ENCODE measurements around the gene SFT2D1.

SFT2D1 gene

DNA sequence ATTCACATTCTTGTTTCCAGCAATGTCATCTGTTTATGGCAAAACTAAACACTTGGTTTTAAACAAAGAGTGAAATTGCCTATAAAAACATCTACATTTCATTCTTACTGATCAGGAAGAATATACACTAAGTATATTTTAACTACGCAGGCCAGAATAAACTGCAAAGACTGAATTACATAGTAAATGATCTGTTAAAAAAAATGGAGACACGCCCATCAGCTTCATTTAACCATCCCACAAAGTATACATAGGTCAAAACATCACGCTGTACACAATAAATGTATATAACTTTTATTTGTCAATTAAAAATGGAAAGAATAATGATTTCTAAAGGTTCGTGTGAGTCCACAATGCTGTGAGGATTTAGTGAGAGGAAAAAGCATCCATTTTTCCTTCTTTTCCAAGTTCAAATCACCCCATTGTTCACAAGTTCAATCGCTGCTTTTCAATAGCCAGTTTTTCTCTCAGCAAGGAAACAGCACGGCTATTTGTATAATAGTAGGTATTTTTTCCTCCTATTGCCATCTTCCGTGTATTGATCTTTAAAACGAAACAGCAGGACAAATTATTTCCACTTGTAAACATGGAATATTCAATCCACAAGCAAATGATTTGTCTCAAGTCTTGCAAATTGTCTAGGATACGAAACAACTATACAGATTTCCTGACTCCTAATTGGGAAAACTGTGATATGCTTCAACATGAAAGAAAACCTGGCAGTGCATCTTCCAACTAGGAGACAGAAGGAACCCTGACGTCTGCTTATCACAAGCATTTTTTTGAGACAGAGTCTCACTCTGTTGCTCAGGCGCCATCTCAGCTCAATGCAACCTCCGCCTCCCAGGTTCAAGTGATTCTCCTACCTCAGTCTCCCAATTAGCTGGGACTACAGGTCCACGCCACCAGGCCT, 10.6 kb downstream of the SFT2D1 start:
- DNase-seq = no peak

DNA sequence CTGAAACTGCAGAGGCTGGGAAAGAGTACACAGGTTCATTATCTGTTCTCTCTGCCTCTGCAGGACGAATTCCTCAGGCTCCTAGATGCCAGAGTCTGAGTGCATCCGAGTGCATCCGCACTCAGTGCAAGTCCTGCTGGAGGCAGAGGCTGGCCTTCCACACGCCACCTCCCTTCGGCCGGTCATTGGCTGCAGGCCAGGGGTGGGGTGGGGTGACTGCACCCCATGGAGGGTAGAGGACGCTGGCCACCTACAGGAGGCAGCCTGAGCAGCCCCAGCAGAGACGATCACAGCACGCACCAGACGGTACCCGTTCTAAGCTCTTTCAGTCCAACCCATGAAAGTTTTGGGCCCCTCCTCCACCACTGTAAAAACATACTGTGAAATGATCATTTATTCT, 11.7 kb downstream of the SFT2D1 start:
- no peak for DNase-seq

DNA sequence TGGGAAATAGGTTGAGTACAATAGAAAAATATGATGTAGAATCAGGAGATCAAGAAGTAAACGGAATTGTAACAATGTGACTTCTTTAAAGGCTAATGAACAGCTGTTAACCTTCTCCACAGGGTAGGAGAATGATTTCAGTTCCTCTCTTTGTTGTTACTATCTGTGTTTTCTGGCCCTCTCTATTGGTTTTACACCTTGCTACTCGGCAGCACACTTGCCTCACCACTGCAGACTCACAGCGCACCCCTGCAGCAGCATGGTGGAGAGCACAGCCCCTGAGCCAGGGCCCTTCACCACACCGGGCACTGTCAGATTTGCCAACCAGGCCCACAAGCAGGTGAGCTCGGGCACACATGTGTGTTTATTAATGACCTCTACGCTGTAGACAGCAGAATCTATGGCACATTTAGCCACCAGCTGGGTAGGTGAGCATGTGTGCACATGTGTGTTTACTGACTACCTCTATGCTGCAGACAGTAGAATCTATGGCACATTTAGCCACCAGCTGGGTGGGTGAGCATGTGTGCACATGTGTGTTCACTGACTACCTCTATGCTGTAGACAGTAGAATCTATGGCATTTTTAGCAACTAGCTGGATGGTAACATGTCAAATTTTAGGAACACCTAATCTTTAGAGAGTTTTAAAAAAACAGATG, 16.8 kb downstream of the SFT2D1 start:
- no peak for DNase-seq

GRCh38 chr6:166323395-166323794, 18.9 kb downstream of the SFT2D1 start:
- no peak for DNase-seq

DNA sequence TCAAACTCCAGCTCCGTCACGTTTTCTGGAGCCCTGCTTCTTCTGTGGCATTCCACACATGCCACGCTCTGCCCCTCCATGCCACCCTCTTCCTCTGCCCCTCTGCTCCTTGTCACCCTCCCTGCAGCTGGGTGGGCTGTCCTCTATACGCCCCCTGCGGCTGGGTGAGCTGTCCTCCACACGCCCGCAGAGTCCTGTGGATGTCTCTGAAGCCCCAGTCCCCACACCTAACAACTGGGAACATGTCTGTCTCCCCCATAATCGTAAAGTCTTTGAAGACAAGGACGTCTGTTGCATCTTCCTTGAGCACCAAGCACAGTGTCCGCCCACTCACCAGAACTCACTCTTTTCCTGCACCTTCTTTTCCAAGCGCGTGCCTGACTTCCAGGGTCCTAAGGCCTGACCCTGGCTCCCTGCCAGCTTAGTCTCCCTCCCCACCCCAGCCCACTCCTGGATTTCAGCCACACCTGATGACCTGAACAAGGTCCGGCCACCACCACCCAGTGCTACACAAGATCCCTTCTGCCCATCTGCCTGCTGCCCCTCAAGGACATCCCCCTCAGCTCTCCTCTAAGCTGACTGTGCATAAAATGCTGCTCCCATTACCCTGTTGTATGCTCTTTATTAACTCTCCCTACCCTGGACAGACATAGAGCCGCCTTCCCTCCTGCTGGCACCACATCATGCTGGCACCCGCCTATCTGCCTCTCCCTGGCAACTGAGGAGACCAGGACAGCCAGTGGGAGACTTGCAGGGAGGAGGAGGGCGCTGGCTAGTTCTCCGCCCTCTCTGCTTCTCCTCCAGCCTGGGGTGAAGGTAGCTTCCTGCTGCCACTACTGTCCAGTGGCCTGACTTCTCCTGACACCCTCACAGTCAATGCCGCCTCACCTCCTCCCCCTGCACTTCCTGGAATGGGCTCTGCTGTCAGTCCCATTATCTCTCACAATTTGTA, 23.4 kb downstream of the SFT2D1 start:
- no peak for DNase-seq

- DNase-seq = no peak
Measured at GRCh38 chr6:166318227-166318626, 24.1 kb downstream of the SFT2D1 start.

- no peak for DNase-seq
Measured at GRCh38 chr6:166317261-166318212, 24.8 kb downstream of the SFT2D1 start.

DNA sequence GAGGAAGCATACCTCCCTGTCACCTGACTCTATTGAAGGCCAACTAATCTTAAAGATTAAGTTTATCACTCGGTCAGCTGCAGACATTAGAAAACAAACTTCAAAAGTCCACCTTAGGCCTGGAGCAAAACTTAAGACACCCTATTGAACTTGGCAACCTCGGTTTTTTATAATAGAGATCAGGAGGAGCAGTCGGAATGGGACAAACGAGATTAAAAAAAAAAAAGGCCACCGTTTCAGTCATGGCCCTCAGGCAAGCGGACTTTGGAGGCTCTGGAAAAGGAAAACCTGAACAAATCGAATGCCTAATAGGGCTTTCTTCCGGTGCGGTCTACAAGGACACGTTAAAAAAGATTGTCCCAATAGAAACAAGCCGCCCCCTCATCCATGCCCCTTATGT, 26.9 kb downstream of the SFT2D1 start:
- no peak for DNase-seq

GRCh38 chr6:166314454-166314853, 27.9 kb downstream of the SFT2D1 start:
- no peak for DNase-seq

GRCh38 chr6:166313255-166314070, 28.9 kb downstream of the SFT2D1 start:
- no peak for DNase-seq

DNA sequence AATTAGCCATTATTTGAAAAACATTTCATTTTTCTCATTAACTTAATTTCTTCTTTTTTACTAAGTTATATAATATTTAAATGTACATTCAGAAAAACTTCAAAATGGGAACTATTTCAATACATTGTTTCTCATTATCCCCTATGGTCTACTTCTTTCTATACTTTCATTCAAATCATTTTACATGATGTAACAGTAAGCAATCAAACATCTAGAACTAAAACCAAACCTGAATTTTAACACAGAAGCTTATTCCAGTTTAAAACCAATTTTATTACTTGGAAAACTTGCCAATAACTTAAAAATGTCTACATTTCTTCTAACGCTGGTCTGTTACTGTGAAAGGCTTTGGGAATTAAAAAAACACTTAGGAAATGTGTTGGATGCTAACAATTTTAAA, 29.5 kb downstream of the SFT2D1 start:
- no peak for DNase-seq

GRCh38 chr6:166310634-166311033, 31.7 kb downstream of the SFT2D1 start:
- DNase-seq = no peak

GRCh38 chr6:166309977-166310376, 32.4 kb downstream of the SFT2D1 start:
- DNase-seq = no peak

- no peak for DNase-seq
Measured at GRCh38 chr6:166308769-166309589, 33.4 kb downstream of the SFT2D1 start.

DNA sequence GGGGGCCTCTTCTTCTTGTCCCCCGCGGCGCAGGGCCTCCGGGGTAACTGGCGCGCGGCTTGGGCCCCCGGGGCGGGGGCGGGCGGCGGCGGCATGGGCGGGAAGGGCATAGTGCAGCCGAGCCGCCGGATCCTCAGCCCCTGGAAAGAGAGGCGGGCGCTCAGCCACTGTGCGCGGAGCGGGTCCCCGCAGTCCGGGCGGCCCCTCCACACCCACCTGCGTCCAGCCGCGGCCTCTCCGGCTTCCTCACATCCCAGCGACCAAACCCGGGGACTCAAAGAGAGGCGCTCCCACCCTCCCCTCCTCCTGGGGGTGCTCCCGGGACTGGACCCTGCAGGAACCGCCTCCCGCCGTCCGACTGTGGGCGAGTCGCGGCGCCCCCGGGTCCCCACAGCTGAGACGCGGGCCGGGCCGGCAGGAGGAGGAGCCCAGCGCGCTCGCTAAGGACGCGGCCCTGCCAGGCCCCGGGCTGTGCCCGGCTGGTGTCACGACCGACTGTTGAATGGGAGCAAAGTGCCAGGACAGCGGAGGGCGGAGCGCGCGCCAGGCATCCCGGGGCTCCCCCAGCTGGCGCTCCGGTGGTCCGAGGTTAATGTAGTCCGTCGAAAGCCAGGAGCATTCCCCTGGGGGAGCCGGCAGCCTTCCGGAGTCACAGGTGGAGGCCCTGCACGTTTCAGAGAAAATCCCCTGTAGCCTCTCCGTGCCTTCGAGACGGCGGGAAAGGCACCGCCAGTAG, 34.1 kb downstream of the SFT2D1 start, which contains the start of gene PRR18:
Gene PRR18 (minus strand): TSS at position 360 of the 736 bp plus-strand sequence. CDS start 250 bp downstream, at position 110.
- no peak for DNase-seq

DNA sequence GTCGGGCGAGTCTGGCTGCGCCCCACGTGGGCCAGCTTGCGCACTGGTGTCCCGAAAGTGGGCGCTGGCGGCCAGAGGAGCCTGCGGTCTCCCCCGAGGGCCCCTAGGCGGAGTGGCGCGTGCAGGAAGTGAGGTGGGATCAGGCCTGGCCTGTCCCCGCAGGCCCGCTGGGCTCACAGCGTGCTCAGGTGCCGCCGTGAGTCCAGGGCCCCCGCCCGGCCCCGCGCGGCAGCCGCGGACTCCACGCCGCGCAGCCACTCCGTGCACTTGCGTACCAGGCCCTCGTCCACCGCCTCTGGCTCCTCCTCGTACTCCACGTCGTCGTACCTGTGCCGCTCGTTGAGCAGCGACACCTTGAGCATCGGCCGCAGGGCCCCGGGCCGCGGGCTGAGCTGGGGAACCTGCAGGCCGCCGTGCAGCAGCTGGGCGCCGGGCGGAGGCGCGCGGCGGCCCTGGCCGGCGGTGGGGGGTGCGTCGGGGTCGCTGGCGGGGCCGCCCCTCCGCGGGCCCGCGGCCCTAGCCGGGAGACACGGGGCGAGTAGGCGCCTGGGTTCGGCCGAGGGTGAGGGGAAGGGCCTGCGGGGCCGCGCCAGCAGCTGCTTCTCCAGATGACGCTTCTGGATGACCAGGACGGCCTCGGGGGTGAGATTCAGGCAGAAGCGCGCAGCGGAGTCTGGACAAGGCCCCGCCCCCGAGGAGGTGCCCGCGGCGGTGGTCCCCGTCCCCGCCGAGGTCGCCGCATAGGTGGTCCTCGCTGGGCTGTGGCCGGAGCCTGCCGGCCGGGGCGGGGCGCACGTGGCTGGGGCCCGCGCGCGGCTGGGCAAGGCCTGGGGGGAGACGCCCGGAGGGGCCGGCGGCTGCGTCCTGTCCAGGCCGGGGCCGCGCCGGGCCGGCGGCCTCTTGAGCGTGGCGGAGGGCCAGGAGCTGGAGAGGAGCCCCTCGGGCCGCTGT, 35.0 kb downstream of the SFT2D1 start:
- no peak for DNase-seq

DNA sequence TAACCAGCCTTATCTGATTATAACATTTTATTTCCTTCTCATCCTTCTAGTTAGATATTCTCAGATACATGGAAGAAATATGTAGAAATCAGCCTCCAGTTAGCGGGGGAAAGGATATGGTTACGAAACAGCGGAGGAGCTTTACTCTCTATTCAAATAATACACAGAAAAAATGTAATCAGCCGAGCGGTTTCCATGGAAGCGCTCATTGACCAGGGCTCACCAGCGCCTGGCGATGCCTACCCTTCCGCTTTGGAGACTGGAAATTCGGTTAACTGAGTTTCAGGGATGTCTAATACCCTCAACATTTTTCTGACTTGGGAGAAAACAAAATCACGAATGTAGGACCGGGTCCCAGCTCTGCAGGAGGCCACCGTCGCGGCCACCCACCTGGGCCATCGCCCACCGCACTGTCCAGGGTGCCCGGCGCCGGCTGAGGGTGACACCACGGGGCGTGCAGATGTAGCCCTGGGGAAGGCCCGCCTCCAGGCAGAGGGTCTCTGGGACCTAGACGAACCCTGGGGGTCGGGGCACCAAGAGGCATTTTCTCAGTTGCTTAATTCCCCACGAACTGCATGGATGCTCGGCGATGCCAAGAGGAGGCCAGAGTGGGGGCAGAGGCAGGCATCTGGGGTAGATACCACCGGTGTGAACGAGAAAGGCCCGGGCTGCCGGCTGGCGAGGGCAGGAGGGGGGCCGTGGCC, 35.8 kb downstream of the SFT2D1 start:
- DNase-seq = no peak
